HG03060 (cell line): ENCODE data around the gene KAT6B.

Source experiments
- ATAC-seq: cut with Tn5 transposase; IDR thresholded peaks from one replicate; pipeline ENCODE4 v1.9.1; 2021; ENCODE audit warnings: low read depth, moderate number of reproducible peaks; ENCODE audit not compliant: unreplicated experiment

The KAT6B gene

DNA sequence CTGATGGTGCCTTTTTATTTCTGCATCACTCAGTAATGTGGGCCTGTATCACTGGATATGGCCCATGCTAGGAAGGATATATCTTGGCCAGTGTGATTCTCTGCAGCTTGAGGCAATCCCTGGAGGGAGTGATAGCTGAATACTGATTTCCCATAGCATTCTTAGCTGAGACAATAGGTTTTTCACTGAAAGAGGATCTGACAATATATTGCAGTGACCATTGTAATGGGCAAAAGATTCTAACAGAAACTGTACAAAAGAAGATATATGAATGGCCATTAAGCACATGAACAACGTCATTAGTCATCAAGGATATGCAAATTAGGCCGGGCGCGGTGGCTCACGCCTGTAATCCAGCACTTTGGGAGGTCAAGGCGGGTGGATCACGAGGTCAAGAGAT is 117.8 kb downstream of the KAT6B start:
- ATAC-seq = no peak

- ATAC-seq = no peak
These were observed 121.5 kb downstream of the KAT6B start for GRCh38 chr10:74947781-74948401.

DNA sequence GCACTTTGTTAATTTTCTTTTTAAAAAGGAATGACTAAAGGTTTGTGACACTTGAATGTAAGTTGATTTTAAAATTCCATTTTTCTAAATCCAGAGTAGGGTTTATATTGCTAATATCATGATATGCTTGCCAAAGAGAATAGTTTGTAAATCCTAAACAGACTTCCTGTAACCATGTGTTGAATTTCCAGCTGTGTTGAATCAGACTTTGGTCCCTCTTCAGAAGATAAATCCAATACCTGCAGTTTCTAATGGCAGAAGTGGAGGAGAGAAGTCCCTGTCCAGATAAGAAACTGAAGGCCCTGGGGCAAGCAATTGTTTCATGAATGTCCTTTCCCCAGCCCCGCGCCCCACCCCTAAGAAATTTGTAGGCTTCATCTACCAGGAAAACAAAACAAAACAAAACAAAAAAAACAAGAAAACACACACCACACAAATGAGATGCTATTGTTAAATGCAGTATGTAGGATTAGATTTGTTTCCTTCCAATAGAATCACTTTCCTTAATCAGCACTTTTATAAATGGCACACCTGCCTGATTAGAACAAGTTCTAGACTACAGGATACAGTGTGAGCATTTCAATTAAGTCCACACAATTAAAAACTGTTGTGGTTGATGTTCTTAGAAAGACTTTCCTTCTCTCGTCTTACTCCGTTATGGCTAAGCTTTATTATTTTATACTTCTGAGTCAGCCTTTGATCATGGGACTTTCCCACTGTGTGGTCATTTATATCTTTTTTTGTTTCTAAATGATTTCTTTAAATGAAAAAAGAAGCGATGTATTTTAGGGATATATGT is 122.8 kb downstream of the KAT6B start:
- ATAC-seq = no peak

GRCh38 chr10:74949843-74950765 is 123.7 kb downstream of the KAT6B start:
- no peak for ATAC-seq

- no peak for ATAC-seq
These were observed 126.8 kb downstream of the KAT6B start for GRCh38 chr10:74953214-74953613.

DNA sequence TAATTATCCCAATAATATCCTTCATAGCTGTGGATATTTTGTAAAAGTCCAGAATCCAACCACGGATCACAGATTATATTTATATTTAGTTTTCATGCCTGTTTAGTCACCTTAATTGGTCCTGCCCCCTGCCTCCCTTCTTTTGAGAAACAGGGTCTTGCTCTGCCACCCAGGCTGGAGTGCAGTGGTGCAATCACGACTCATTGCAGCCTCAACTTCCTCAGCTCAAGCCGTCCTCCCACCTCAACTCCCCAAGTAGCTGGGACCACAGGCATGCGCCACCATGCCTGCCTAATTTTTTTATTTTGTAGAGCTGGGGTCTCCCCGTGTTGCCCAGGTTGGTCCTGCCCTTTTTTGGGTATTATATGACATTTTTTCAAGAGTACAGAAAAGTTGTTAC is 129.4 kb downstream of the KAT6B start:
- no peak for ATAC-seq

GRCh38 chr10:74956555-74957111 is 130.2 kb downstream of the KAT6B start:
- ATAC-seq = no peak

DNA sequence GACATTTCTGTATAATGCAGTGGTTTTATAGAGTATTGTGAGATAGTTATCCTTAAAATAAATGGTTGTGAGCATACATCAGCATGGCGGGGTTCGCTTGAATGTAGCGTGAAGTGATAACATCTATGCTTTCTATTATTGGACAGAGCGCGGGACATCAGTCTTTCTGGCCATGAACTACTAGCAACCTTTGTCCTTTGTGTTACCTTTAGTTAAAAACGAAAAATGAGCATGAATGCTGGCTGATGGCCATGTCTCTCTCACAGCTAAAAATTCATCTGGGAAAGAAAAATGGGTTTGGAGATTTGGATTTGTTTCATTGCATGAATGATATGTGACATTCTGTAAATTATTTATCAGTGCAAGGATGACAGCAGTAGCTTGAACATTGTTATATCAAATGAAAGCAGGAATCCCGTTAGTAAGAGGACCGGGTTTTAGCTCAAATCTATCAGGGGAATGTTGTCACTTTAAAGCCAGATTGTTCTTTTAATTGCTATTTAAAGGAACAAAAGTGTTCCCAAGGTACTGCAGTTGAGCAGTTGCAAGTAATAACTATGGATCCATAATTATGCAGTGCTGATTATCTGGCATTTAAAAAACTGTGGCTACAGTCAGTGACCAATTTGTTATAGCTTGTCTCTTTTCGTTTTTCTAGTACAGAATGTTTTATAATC is 131.0 kb downstream of the KAT6B start:
- ATAC-seq = no peak

GRCh38 chr10:74958316-74958715 is 131.9 kb downstream of the KAT6B start:
- no peak for ATAC-seq

DNA sequence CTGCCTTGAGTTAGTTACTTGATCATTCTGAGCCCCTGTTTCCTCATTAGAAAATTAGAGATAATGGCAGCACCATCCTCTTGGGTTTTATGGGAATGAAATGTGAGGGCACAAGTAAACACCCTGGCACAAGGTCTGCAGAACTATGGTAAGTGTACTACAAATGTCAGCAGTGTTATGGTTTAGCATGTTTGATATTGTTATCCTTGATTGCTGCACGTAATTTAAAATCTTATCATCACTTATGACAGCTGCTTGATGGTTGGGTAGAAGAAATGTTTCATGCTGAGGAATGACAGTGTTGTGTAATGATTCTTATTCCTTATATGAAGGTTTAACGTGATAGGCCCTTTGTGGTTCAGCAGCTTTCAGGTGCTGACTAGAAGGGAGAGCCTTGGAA is 134.3 kb downstream of the KAT6B start:
- ATAC-seq = no peak

GRCh38 chr10:74962517-74962916 is 136.1 kb downstream of the KAT6B start:
- ATAC-seq = no peak

DNA sequence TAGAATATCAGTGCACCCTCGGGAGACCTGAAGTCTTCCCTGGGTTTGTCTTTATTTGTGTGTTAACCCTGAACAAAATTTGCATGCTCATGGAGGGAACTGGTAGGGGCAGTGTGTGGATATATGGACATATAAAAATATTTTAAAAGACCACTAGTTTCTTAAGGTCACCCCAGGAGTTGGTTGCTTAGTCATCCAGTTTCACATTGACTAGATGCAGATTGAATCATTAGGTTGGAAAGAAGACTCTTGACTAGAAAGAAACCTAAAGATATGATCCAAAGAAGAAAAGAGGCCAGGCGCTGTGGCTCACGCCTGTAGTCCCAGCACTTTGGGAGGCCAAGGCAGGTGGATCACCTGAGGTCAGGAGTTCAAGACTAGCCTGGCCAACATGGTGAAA is 137.1 kb downstream of the KAT6B start:
- ATAC-seq = no peak

- no peak for ATAC-seq
These were observed 141.7 kb downstream of the KAT6B start for GRCh38 chr10:74967911-74968666.

DNA sequence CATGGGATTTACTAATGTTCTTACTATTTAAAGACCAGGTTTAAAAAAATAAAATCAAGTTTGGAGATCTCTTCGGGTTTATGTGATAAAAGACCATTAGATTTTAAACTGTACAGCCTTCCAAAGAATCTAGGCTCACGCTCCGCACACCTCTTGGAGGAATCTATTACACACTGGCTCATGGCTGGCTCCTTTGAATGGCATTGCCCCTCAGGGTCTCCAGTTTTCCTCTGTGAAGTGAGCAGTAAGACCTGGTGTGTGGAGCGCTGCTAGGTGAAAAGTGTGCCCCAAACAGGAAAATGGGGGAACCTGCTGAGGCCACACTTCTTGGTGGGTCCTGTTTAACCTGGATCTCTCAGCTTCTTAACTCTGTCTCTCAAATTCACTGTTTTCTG is 142.3 kb downstream of the KAT6B start:
- no peak for ATAC-seq

- no peak for ATAC-seq
These were observed 142.7 kb downstream of the KAT6B start for GRCh38 chr10:74969093-74969492.

DNA sequence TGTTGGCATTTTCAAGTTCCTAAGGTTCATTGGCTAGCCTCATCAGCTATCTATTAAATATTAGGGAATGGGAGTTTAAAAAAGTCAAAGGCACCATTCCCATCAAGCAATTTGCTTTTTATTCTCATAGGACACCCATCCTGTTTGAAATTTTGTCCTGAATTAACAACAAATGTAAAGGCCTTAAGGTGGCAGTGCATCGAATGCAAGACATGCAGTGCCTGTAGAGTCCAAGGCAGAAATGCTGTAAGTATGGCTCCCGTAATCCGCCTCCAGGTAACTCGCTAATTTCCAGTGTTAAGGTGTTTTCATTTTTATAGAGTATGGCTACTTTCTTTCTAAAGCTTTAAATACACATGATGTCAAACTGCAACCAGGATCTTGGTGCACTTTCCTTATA is 143.1 kb downstream of the KAT6B start:
- ATAC-seq = no peak

GRCh38 chr10:74973741-74974392 is 147.5 kb downstream of the KAT6B start:
- no peak for ATAC-seq

DNA sequence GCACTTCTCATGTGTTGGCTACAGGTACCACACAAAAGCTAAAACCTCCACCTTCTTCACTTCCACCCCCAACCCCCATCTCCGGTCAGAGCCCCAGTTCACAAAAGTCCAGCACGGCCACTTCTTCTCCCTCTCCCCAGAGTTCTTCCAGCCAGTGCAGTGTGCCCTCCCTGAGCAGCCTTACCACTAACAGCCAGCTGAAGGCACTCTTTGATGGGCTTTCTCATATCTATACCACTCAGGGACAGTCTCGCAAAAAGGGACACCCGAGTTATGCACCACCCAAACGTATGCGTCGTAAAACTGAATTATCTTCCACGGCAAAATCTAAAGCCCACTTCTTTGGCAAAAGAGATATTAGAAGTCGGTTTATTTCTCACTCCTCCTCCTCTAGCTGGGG is 149.4 kb downstream of the KAT6B start:
- no peak for ATAC-seq

DNA sequence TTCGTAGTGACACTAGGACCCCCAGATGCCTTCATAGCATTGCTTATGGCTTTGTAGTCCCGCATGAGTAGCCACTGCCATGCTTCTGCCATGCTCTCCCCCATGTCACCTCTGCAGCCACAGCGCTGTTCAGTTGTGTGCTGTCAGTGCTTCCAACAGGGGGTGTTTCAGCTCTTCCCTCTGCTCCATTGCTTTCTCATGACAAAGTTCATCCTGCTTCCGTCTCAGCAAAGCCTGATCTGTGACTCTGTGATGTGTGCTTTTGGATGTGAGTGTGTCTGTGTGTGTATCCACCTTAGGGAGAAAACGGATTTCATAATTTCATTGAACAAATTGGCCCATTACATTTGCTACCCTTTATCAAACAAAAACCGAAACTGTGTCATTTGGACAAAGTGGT is 150.2 kb downstream of the KAT6B start:
- no peak for ATAC-seq
